Muscle layer of colon (tissue), 2 donors: ENCODE results near the gene INHBC.
"Not testable (repeated sequence)": the region's sequence is repeated elsewhere in the genome, so short reads cannot be mapped to it uniquely, and the experiment has no call there.

Experiments
- H3K27ac ChIP-seq: one replicate; pipeline ENCODE4 v1.7.0; 2013; ENCODE audit warnings: low read depth, mild to moderate bottlenecking, low read length, moderate library complexity
- H3K27me3 ChIP-seq, 2 donors: one replicate each; pipeline ENCODE4 v1.7.0; 2013; ENCODE audit warnings: low read length in 2 of 2, mild to moderate bottlenecking in 2 of 2; ENCODE audit not compliant: insufficient read depth in 2 of 2, control insufficient read depth in 1 of 2
- H3K36me3 ChIP-seq: one replicate; pipeline ENCODE4 v1.7.0; 2013; ENCODE audit warnings: mild to moderate bottlenecking, low read length; ENCODE audit not compliant: insufficient read depth
- H3K4me1 ChIP-seq: one replicate; pipeline ENCODE4 v1.7.0; 2013; ENCODE audit warnings: mild to moderate bottlenecking, low read length; ENCODE audit not compliant: insufficient read depth
- H3K4me3 ChIP-seq, 2 donors: one replicate each; pipeline ENCODE4 v1.7.0; 2013; ENCODE audit warnings: low read length in 2 of 2, low read depth in 1 of 2, mild to moderate bottlenecking in 1 of 2, moderate library complexity in 1 of 2
- H3K9ac ChIP-seq: one replicate; pipeline ENCODE4 v1.7.0; 2013; ENCODE audit warnings: low read length
- H3K9me3 ChIP-seq: one replicate; pipeline ENCODE4 v1.7.0; 2013; ENCODE audit warnings: mild to moderate bottlenecking, low read length
- donor health status: abdominal sarcoma.
- donor health status: Adenocarcinoma of cecum.

INHBC gene

DNA sequence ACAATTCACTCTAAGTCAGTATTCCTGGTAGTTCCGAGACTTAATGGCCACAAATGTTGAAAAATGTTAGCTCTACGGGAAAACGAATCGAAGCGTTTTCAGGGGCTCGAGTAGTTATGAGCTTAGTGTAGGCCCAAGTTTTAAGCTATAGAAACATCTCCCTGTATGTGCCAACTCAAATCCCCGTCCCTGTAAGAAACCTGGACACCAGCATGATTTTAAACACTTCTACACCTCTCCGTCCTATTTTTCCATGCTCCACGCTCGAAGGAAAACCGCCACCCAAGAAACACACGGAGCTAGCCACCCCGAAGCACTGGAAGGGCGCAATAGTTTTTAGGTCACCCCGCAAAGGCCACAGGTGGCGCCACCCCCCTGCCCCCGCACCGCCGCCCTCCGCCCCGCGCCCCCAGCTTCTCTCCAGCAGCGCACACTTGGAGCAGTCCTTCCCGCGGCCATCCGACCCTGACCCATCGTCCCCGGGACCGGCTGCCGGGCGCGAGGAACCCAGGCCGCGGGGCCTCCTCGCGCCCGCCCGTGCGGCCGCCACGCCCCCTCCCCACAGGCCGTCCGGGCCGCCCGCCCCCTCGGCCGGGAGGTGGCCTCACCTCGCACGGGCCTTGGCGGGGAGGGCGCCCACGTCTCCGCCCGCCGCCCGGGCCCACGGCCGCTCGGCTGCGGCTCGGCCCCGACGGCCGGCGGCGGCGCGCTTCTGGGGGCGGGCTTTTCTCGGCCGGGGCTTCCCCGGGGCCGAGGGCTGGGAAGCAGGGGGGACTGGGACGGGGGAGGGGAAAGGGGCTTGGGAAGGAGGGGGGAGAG lies 4.3 kb upstream of the INHBC start:
- peak overlapping the region; percentile 62 for H3K9ac ChIP-seq
- no peaks in the 10 kb centered on the region for H3K36me3 ChIP-seq
- peaks cover 15% of the 10 kb centered on the region for H3K4me1 ChIP-seq
- no peaks in the 10 kb centered on the region for H3K27me3 ChIP-seq
- H3K4me3 ChIP-seq = peak overlapping the region; percentile 52 to 58
- no peaks in the 10 kb centered on the region for H3K9me3 ChIP-seq
- peak overlapping the region; percentile 84 for H3K27ac ChIP-seq

DNA sequence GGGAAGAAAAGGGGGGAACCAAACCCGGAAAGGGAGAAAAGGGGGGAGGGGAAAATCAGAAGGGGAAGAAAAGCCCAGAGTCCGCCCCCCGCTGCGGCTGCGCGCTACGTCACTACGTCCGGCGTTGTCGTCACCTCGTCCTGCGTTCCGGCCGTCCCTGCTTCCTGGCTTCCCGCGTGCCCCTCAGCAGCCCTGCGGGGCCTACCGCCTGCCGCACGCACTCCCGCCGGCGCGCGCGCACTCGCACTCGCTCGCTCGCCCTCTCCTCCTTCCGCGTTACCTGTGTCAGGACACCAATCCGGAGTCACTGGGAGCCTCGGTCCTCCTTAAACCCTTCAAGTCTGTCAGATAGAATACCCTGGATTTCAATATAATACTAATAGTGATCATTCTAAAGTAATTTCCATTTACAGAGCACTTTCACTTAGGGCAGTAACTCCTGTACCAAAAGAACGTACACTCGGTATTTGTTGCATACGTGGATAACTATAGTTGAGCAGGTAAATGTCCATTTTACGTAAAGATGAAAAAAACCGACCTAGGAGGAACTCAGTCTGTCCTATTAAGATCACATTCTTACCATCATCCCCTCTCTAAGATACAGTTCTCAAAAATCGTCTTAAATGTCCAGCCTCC lies 3.5 kb upstream of the INHBC start, which contains the start of gene R3HDM2:
R3HDM2 (minus strand) TSS at position 113 of the 636 bp plus-strand sequence. CDS start 120,615 bp downstream, outside the sequence.
- peak within 1 kb of the TSS; percentile 52 to 58 for H3K4me3 ChIP-seq
- H3K27ac ChIP-seq = peak within 1 kb of the TSS; percentile 84
- peaks cover 15% of the 10 kb centered on the region for H3K4me1 ChIP-seq

DNA sequence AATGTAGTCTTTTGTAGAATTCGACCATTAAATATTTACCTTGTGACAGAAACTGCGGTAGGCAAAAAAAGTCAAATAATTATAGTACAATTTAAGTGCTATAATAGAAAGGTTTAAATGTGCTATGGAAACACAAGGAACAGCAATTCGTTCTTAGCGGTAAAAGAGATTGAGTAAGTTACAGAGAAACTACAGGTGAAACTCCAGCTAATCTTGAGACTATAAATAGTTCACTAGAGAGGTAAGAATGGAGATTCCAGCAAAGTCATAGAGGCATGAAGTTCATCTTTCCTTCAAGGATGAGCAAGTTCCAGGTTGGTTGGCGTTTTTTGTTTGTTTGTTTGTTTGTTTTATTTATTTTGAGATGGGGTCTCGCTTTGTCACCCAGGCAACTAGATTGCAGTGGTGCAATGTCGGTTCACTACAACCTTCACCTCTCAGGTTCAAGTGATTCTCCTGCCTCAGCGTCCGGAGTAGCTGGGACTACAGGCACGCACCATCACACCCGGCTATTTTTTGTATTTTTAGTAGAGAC lies 2.9 kb upstream of the INHBC start:
- H3K36me3 ChIP-seq = no peaks in the 10 kb centered on the region
- peak overlapping the region; percentile 84 for H3K27ac ChIP-seq
- H3K9ac ChIP-seq = peak overlapping the region; percentile 78
- H3K27me3 ChIP-seq = no peaks in the 10 kb centered on the region
- H3K4me1 ChIP-seq = peaks cover 15% of the 10 kb centered on the region
- H3K9me3 ChIP-seq = no peaks in the 10 kb centered on the region
- peak overlapping the region in 1 of 2 donors; percentile 58 for H3K4me3 ChIP-seq

More for the DNA sequence above, 3.5 kb upstream of the INHBC start, which contains the start of gene R3HDM2:
- no peaks in the 10 kb centered on the region for H3K36me3 ChIP-seq
- peak within 1 kb of the TSS; percentile 78 for H3K9ac ChIP-seq
- H3K27me3 ChIP-seq = no peaks in the 10 kb centered on the region
- H3K9me3 ChIP-seq = no peaks in the 10 kb centered on the region

DNA sequence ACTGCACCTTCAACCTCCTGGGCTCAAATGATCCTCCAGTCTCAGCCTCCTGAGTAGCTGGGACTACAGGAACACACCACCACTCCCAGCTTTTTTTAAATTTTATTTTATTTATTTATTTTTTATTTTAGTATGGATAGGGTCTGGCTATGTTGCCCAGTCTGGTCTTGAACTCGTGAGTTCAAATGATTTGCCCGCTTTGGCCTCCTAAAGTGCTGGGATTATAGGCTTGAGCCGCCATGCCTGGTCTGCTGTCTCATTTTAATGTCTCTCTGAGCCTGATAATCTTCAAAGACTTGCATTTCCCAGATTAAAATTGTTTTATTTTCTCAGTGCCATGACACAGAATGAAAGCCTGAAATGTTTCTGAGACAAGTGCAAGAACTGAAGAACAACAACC lies 1.2 kb upstream of the INHBC start:
- H3K27me3 ChIP-seq = no peaks in the 10 kb centered on the region
- H3K9me3 ChIP-seq = no peaks in the 10 kb centered on the region
- no peaks in the 10 kb centered on the region for H3K36me3 ChIP-seq
- no peak overlapping the region for H3K4me3 ChIP-seq
- peaks cover 15% of the 10 kb centered on the region for H3K4me1 ChIP-seq
- H3K27ac ChIP-seq = no peak overlapping the region
- H3K9ac ChIP-seq = no peak overlapping the region

DNA sequence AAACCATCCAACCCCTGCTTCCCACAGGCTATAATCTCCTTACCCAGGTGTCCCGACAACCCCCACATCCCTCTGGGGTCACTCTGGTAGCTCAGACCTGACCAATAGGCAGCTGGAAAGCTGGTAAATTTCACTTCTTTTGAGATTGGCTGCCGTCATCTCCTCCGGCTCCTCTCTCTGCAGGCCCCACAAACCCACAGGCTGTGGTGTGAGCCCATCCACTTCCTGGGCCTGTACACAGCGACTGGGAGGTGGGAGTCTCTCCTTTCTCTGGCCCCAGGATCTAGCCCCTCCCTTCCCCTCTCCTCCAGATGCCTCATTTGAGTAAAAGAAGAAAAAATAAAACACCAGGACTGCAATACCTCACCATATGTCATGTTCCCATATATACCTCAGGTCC lies 709 bp downstream of the INHBC start:
- no peak overlapping the region for H3K4me3 ChIP-seq
- H3K4me1 ChIP-seq = peaks cover 5% of the 10 kb centered on the region
- no peaks in the 10 kb centered on the region for H3K27me3 ChIP-seq
- H3K9ac ChIP-seq = no peak overlapping the region
- H3K36me3 ChIP-seq = no peaks in the 10 kb centered on the region
- no peaks in the 10 kb centered on the region for H3K9me3 ChIP-seq
- no peak overlapping the region for H3K27ac ChIP-seq

DNA sequence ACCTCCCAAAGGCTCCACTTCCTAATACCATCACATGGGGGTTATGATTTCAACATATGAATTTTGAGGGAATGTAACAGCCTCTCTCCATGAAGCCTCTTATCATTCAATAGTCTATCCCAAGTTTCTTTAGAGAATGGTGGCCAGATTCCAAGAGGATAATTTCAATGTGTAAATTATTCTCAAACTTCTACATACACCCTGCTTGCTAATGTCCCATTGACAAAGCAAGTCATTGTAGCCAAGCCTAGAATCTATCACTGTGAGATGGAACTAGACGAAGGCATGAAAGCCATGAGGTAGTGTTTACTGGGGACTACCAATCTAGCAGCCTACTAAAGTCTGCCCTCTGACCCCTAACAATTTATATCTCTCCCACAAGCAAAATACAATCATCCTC lies 3.8 kb downstream of the INHBC start:
- H3K9me3 ChIP-seq = no peaks in the 10 kb centered on the region
- no peaks in the 10 kb centered on the region for H3K27me3 ChIP-seq
- H3K36me3 ChIP-seq = no peaks in the 10 kb centered on the region
- H3K27ac ChIP-seq = no peak overlapping the region
- no peaks in the 10 kb centered on the region for H3K4me1 ChIP-seq
- H3K4me3 ChIP-seq = no peak overlapping the region
- no peak overlapping the region for H3K9ac ChIP-seq

DNA sequence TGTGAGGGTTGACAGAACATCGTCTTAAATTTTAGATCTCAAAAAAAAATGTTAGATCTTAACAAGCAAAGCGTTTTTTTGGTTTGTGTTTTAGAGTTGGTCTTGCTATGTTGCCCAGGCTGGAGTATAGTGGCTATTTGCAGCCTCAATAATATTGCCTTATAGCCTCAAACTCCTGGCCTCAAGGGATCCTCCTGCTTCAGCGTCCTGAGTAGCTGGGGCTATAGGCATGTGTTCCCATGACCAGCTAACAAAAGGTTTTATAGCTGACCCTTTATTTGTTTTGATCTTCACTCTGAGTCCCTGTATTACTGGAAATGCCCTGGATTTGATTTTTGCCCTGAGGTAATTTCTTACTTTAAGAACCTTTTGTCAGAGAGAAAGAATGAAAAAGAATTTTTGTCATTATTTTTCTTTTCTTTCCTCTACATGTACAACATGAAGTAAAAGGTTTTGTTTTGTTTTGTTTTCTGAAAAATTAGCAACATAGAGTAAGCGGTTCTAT lies 5.2 kb downstream of the INHBC start:
- Histone ChIP-seq H3K4me1 (no peaks in the 10 kb centered on the region), H3K9me3 (no peaks in the 10 kb centered on the region), H3K36me3 (no peaks in the 10 kb centered on the region), H3K27ac (no peak overlapping the region), H3K27me3 (no peaks in the 10 kb centered on the region), H3K9ac (no peak overlapping the region), H3K4me3 (no peak overlapping the region)

DNA sequence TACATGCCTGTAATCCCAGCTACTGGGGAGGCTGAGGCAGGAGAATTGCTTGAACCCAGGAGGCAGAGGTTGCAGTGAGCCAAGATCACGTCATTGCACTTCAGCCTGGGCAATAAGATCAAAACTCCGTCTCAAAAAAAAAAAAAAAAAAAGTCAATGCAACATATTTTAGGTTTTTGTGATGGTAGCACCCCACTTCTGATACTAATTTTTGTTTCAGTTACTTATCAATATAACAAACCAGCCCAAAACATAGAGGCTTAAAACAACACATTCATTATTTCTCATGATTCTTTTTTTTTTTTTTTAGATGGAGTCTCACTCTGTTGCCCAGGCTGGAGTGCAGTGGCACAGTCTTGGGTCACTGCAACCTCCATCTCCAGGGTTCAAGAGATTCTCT lies 6.8 kb downstream of the INHBC start:
- not testable (repeated sequence) for H3K36me3 ChIP-seq, H3K9me3 ChIP-seq, H3K27ac ChIP-seq, H3K4me3 ChIP-seq, H3K9ac ChIP-seq, H3K27me3 ChIP-seq, H3K4me1 ChIP-seq

DNA sequence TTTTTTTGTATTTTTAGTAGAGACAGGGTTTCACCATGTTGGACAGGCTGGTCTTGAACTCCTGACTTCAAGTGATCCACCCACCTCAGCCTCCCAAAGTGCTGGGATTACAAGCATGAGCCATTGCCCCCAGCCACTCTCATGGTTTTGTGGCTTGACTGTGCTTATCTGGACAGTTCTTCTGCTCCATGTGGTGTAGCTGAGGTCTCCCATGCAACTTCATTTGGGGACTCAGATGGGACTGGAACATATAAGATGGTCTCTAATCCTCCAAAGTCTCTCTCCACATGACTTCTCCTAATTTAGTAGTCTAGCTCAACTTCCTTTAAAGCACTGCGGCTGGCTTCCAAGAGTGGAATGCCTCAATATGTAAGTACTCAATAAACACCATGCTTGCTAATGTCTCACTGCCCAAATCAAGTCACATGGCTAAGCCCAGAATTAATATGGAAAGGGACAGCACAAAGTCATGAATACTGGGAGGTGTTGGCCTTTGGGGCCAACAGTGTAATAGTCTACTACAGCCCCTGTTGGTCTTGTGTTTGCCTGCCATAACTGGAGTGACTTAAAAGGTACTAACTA lies 7.4 kb downstream of the INHBC start:
- no peak overlapping the region for H3K9ac ChIP-seq
- no peaks in the 10 kb centered on the region for H3K36me3 ChIP-seq
- no peaks in the 10 kb centered on the region for H3K9me3 ChIP-seq
- no peak overlapping the region for H3K27ac ChIP-seq
- H3K4me1 ChIP-seq = no peaks in the 10 kb centered on the region
- no peak overlapping the region for H3K4me3 ChIP-seq
- H3K27me3 ChIP-seq = no peaks in the 10 kb centered on the region

DNA sequence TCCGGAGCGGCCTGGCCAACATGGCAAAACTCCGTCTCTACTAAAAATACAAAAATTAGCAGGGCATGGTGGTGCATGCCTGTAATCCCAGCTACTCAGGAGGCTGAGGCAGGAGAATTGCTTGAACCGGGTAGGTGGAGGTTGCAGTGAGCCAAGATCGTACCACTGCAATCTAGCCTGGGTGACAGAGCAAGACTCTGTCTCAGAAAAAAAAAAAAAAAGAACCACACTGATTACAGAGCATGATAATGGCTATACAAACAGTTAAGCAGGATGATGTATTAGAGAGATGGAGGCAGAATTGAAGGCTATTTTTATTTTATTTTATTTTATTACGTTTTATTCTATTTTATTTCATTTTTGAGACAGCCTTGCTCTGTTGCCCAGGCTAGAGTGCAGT lies 9.8 kb downstream of the INHBC start:
- not testable (repeated sequence) for H3K27ac ChIP-seq, H3K27me3 ChIP-seq, H3K4me3 ChIP-seq, H3K9me3 ChIP-seq, H3K9ac ChIP-seq, H3K36me3 ChIP-seq, H3K4me1 ChIP-seq

DNA sequence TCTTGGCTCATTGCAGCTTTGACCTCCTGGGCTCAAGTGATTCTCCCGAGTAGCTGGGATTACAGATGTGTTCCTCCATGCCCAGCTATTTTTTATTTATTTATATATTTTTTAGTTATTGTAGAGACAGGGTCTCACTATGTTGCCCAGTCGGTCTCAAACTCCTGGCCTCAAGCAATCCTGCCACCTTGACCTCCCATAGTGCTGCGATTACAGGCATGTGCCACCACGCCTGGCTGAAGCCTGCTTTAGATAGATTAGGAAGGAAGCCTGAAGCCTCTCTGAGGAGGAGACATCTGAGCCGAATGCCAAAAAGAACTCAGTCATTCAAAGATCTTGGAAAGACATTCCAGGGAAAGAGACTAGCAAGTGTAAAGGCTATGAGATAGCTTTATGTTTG lies 10.2 kb downstream of the INHBC start:
- Histone ChIP-seq H3K4me1 (no peaks in the 10 kb centered on the region), H3K9ac (no peak overlapping the region), H3K36me3 (no peaks in the 10 kb centered on the region), H3K27ac (no peak overlapping the region), H3K27me3 (no peaks in the 10 kb centered on the region), H3K4me3 (no peak overlapping the region), H3K9me3 (no peaks in the 10 kb centered on the region)
